ENCODE results near the gene NKRF. TPM values are rescaled to one million over a fixed set of nuclear protein-coding genes. Genes with fewer than 3 reads are reported as not detected.

NKRF gene
- total and polyA plus RNA-seq, 9 of the 15 experiments (the other 6 are each of a cell fraction or from before 2014, with no cell fraction given): 8.9 to 31.9 (median 19.0) TPM

GRCh38 chrX:119647089-119647488 lies 40.9 kb upstream of the NKRF start:
- CTCF ChIA-PET (ENCODE audit: low intra/inter-chr PET ratio): no interaction called here
- H3K79me2 ChIP-seq (ENCODE audit: control insufficient read depth, insufficient read depth, low read length): no peaks in the 10 kb centered on the region
- 100% methylated on average over 2 of the region's 2 CpGs for WGBS (ENCODE audit: insufficient coverage, low coverage, missing lambda C conversion rate)
- ATAC-seq (no peak), DNase-seq (ENCODE audit: extremely low read depth in 1 of 4, low spot score in 3 of 4) (no peak), FAIRE-seq (no peak)
- intact Hi-C loops (cut with micrococcal nuclease): no loop called here
- POLR2A ChIA-PET: no interaction called here
- H3K9me3 ChIP-seq (replicated peaks; ENCODE audit: control insufficient read depth, insufficient read depth, low read depth, low read length): no peaks in the 10 kb centered on the region
- no peaks in the 10 kb centered on the region for H4K20me1 ChIP-seq (replicated peaks; ENCODE audit: control insufficient read depth, insufficient read depth, low read length)
- H3K27ac ChIP-seq (ENCODE audit: extremely low read depth, low read depth, low read length): no peak overlapping the region
- in situ Hi-C loops (cut with MboI): no loop called here
- H3K9me1 ChIP-seq (ENCODE audit: control insufficient read depth, insufficient read depth, low read length): no peaks in the 10 kb centered on the region
- H3K4me2 ChIP-seq (ENCODE audit: insufficient read depth, low read length): no peak overlapping the region
- H3K4me1 ChIP-seq (replicated peaks in 1 of 2; ENCODE audit: control insufficient read depth in 2 of 2, insufficient read depth in 2 of 2, low read length in 2 of 2): no peaks in the 10 kb centered on the region; a peak in 1 of 5 replicates
- BruUV-seq (replicated peaks): no TSS peak
- H2AFZ ChIP-seq (ENCODE audit: low read depth, low read length): no peak overlapping the region
- H3K27me3 ChIP-seq (ENCODE audit: control insufficient read depth in 2 of 2, insufficient read depth in 2 of 2, low read length in 2 of 2): no peaks in the 10 kb centered on the region
- peaks cover 34% of the 10 kb centered on the region; the same call in 2 of the 3 replicates for H3K36me3 ChIP-seq (ENCODE audit: control insufficient read depth, insufficient read depth, low read length)
- no peak overlapping the region for H3K4me3 ChIP-seq
- H3K9ac ChIP-seq (ENCODE audit: insufficient read depth in 1 of 2, low read depth in 2 of 2, low read length in 2 of 2): no peak overlapping the region
- TF ChIP-seq NKRF (IDR thresholded peaks at IDR 0.05; ENCODE audit: borderline replicate concordance) (no peak), MEIS2 (IDR thresholded peaks at IDR 0.05; ENCODE audit: partially characterized antibody) (peak; percentile 12)

- H3K9me3 ChIP-seq (replicated peaks; ENCODE audit: control insufficient read depth, insufficient read depth, low read depth, low read length): no peaks in the 10 kb centered on the region
- no peak overlapping the region for H3K27ac ChIP-seq (ENCODE audit: extremely low read depth, low read depth, low read length)
- H3K4me3 ChIP-seq: no peak overlapping the region
- no peaks in the 10 kb centered on the region for H4K20me1 ChIP-seq (replicated peaks; ENCODE audit: control insufficient read depth, insufficient read depth, low read length)
- ChIA-PET POLR2A (no interaction called here), CTCF (ENCODE audit: low intra/inter-chr PET ratio) (no interaction called here)
- peaks cover 32% of the 10 kb centered on the region; the same call in 2 of the 3 replicates for H3K36me3 ChIP-seq (ENCODE audit: control insufficient read depth, insufficient read depth, low read length)
- intact Hi-C loops (cut with micrococcal nuclease): no loop called here
- TF ChIP-seq POLR2H (tag; IDR thresholded peaks at IDR 0.05; ENCODE audit: low read depth): no peak
- in situ Hi-C loops (cut with MboI): no loop called here
- no peaks in the 10 kb centered on the region for H3K9me1 ChIP-seq (ENCODE audit: control insufficient read depth, insufficient read depth, low read length)
- H3K4me2 ChIP-seq (ENCODE audit: insufficient read depth, low read length): no peak overlapping the region
- no peak overlapping the region for H2AFZ ChIP-seq (ENCODE audit: low read depth, low read length)
- BruUV-seq (replicated peaks): no TSS peak
- no peaks in the 10 kb centered on the region for H3K27me3 ChIP-seq (ENCODE audit: control insufficient read depth in 2 of 2, insufficient read depth in 2 of 2, low read length in 2 of 2)
- no peak overlapping the region for H3K9ac ChIP-seq (ENCODE audit: insufficient read depth in 1 of 2, low read depth in 2 of 2, low read length in 2 of 2)
- FAIRE-seq (no peak), DNase-seq (ENCODE audit: extremely low read depth in 1 of 4, low spot score in 3 of 4) (no peak), ATAC-seq (no peak)
- no peaks in the 10 kb centered on the region; a peak in 1 of 5 replicates for H3K4me1 ChIP-seq (replicated peaks in 1 of 2; ENCODE audit: control insufficient read depth in 2 of 2, insufficient read depth in 2 of 2, low read length in 2 of 2)
- WGBS (ENCODE audit: insufficient coverage, low coverage, missing lambda C conversion rate): 86% methylated on average over 3 of the region's 4 CpGs
- H3K79me2 ChIP-seq (ENCODE audit: control insufficient read depth, insufficient read depth, low read length): no peaks in the 10 kb centered on the region
Measured at GRCh38 chrX:119646515-119646914, 40.3 kb upstream of the NKRF start.
